ENCODE data around the gene CHST6.

GRCh38 chr16:75541236-75541635 is 46.0 kb upstream of the CHST6 start:
- TF ChIP-seq MAX (IDR thresholded peaks at IDR 0.05; ENCODE audit: insufficient read depth, insufficient read length) (no peak), CTCF (IDR thresholded peaks at IDR 0.05; ENCODE audit: extremely low read depth in 1 of 2, insufficient read depth in 1 of 2, low read depth in 1 of 2, low read length in 2 of 2) (no peak), POLR2A (IDR thresholded peaks at IDR 0.05; ENCODE audit: low read depth, low read length) (no peak)
